Neural cell (in vitro differentiated cells): ENCODE data around the gene SYNGR4. TPM values are rescaled to one million over a fixed set of nuclear protein-coding genes. Genes with fewer than 3 reads are reported as not detected.

Experiments
- H2AFZ ChIP-seq: fragments of 200-600, 300-800 bp; sonication (generic), shearing (Covaris generic); 2 replicates; pipeline ENCODE4 v1.6.0; 2014; ENCODE audit warnings: low read depth, mild to moderate bottlenecking, antibody characterized with exemption, low read length, moderate library complexity
- H3F3A ChIP-seq: fragments of 200-600 bp; shearing (Covaris generic); 2 replicates; pipeline ENCODE4 v1.6.1; 2016; ENCODE audit warnings: mild to moderate bottlenecking, moderate library complexity, mixed read lengths, antibody characterized with exemption, low read length; ENCODE audit not compliant: insufficient read depth, poor library complexity, severe bottlenecking
- H3K27ac ChIP-seq: fragments of 200-600, 300-800 bp; sonication (generic), shearing (Covaris generic); 2 replicates; pipeline ENCODE4 v1.5.1; 2014; ENCODE audit warnings: mild to moderate bottlenecking, low read length, moderate library complexity
- H3K27me3 ChIP-seq: fragments of 300-800, 200-600 bp; sonication (generic), shearing (Covaris generic); 2 replicates; pipeline ENCODE4 v1.6.0; 2014; ENCODE audit warnings: mild to moderate bottlenecking, low read depth, low read length, moderate library complexity; ENCODE audit not compliant: insufficient read depth
- H3K36me3 ChIP-seq: fragments of 300-800, 200-600 bp; sonication (generic), shearing (Covaris generic); 2 replicates; pipeline ENCODE4 v1.5.1; 2014; ENCODE audit warnings: mild to moderate bottlenecking, antibody characterized with exemption, low read length, moderate library complexity; ENCODE audit not compliant: insufficient read depth
- H3K4me2 ChIP-seq: fragments of 300-800, 200-600 bp; sonication (generic), shearing (Covaris generic); 2 replicates; pipeline ENCODE4 v1.6.0; 2014; ENCODE audit warnings: mild to moderate bottlenecking, low read length
- H3K4me3 ChIP-seq: fragments of 300-800, 200-600 bp; sonication (generic), shearing (Covaris generic); 2 replicates; pipeline ENCODE4 v1.5.1; 2014; ENCODE audit warnings: mild to moderate bottlenecking, low read length, moderate library complexity
- H3K79me2 ChIP-seq: fragments of 200-600 bp; shearing (Covaris generic); replicated peaks from 2 replicates; pipeline ENCODE4 v1.6.0; 2014; ENCODE audit warnings: mild to moderate bottlenecking, low read length, moderate library complexity; ENCODE audit not compliant: insufficient read depth
- H3K9ac ChIP-seq: fragments of 300-800, 200-600 bp; sonication (generic), shearing (Covaris generic); 2 replicates; pipeline ENCODE4 v1.6.1; 2016; ENCODE audit warnings: mild to moderate bottlenecking, low read length, mixed read lengths
- H3K9me2 ChIP-seq: fragments of 200-600 bp; shearing (Covaris generic); 2 replicates; pipeline ENCODE4 v1.6.1; 2016; ENCODE audit warnings: mild to moderate bottlenecking, low read length, mixed read lengths; ENCODE audit not compliant: insufficient read depth
- H3K9me3 ChIP-seq: fragments of 200-600, 300-800 bp; sonication (generic), shearing (Covaris generic); 2 replicates; pipeline ENCODE4 v1.6.1; 2016; ENCODE audit warnings: mild to moderate bottlenecking, mixed run types, low read length, moderate library complexity, mixed read lengths
- H4K20me1 ChIP-seq: fragments of 200-600 bp; shearing (Covaris generic); 2 replicates; pipeline ENCODE4 v1.6.1; 2016; ENCODE audit warnings: mild to moderate bottlenecking, mixed run types; ENCODE audit not compliant: insufficient read depth
- EP300 ChIP-seq: fragments of 450-650 bp; conservative IDR thresholded peaks from 2 replicates; pipeline ENCODE4 v1.6.1; 2014; ENCODE audit warnings: antibody characterized with exemption, mild to moderate bottlenecking, moderate library complexity; ENCODE audit not compliant: poor library complexity, severe bottlenecking
- MXI1 ChIP-seq: fragments of 450-650 bp; conservative IDR thresholded peaks from 2 replicates; pipeline ENCODE4 v1.6.1; 2014; ENCODE audit warnings: antibody characterized with exemption, mild to moderate bottlenecking; ENCODE audit not compliant: poor library complexity, severe bottlenecking
- POLR2AphosphoS5 ChIP-seq: IDR thresholded peaks from 2 replicates; pipeline ENCODE4 v1.6.1; 2012
- RAD21 ChIP-seq: fragments of 450-650 bp; conservative IDR thresholded peaks from 2 replicates; pipeline ENCODE4 v1.6.1; 2014; ENCODE audit warnings: antibody characterized with exemption, mild to moderate bottlenecking, moderate library complexity
- SMC3 ChIP-seq: fragments of 450-650 bp; conservative IDR thresholded peaks from 2 replicates; pipeline ENCODE4 v1.6.1; 2014; ENCODE audit warnings: antibody characterized with exemption, mild to moderate bottlenecking, moderate library complexity; ENCODE audit not compliant: poor library complexity
- TAF1 ChIP-seq: IDR thresholded peaks from 2 replicates; pipeline ENCODE4 v1.6.1; 2012; ENCODE audit warnings: low read depth
- polyA plus RNA-seq: library from polyadenylated mRNA; depleted of rRNA; stranded (reverse); fragments of >200 nt; gene quantifications from 2 replicates; pipeline ENCODE4 v1.2.3, GENCODE V29; 2014
- TF ChIP-seq, protein P1 (sequence below): fragments of 450-650 bp; IDR thresholded peaks from 2 replicates; pipeline ENCODE4 v1.5.1; 2014; ENCODE audit warnings: antibody characterized with exemption, mild to moderate bottlenecking, moderate library complexity; ENCODE audit not compliant: poor library complexity, severe bottlenecking
- TF ChIP-seq, protein P2 (sequence below): IDR thresholded peaks from 2 replicates; pipeline ENCODE4 v1.6.1; 2012; ENCODE audit warnings: borderline replicate concordance

Gene SYNGR4
- polyA plus RNA-seq, 1 donor from 2014 or later, result not detected

GRCh38 chr19:48421548-48421947 lies 57.4 kb downstream of the SYNGR4 start:
- no peaks in the 10 kb centered on the region for H3K27me3 ChIP-seq
- H4K20me1 ChIP-seq, result no peaks in the 10 kb centered on the region
- H3K4me2 ChIP-seq, result no peak overlapping the region
- no peaks in the 10 kb centered on the region for H3K79me2 ChIP-seq
- H3K4me3 ChIP-seq, result no peak overlapping the region
- no peak overlapping the region for H3K9ac ChIP-seq
- no peaks in the 10 kb centered on the region for H3F3A ChIP-seq
- no peak for TF ChIP-seq TAF1
- no peak for TF ChIP-seq RAD21
- no peak for TF ChIP-seq MXI1
- TF ChIP-seq EP300, result no peak
- TF ChIP-seq, protein P1, sequence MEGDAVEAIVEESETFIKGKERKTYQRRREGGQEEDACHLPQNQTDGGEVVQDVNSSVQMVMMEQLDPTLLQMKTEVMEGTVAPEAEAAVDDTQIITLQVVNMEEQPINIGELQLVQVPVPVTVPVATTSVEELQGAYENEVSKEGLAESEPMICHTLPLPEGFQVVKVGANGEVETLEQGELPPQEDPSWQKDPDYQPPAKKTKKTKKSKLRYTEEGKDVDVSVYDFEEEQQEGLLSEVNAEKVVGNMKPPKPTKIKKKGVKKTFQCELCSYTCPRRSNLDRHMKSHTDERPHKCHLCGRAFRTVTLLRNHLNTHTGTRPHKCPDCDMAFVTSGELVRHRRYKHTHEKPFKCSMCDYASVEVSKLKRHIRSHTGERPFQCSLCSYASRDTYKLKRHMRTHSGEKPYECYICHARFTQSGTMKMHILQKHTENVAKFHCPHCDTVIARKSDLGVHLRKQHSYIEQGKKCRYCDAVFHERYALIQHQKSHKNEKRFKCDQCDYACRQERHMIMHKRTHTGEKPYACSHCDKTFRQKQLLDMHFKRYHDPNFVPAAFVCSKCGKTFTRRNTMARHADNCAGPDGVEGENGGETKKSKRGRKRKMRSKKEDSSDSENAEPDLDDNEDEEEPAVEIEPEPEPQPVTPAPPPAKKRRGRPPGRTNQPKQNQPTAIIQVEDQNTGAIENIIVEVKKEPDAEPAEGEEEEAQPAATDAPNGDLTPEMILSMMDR, result no peak
- no peak for TF ChIP-seq POLR2AphosphoS5
- TF ChIP-seq, protein P2, sequence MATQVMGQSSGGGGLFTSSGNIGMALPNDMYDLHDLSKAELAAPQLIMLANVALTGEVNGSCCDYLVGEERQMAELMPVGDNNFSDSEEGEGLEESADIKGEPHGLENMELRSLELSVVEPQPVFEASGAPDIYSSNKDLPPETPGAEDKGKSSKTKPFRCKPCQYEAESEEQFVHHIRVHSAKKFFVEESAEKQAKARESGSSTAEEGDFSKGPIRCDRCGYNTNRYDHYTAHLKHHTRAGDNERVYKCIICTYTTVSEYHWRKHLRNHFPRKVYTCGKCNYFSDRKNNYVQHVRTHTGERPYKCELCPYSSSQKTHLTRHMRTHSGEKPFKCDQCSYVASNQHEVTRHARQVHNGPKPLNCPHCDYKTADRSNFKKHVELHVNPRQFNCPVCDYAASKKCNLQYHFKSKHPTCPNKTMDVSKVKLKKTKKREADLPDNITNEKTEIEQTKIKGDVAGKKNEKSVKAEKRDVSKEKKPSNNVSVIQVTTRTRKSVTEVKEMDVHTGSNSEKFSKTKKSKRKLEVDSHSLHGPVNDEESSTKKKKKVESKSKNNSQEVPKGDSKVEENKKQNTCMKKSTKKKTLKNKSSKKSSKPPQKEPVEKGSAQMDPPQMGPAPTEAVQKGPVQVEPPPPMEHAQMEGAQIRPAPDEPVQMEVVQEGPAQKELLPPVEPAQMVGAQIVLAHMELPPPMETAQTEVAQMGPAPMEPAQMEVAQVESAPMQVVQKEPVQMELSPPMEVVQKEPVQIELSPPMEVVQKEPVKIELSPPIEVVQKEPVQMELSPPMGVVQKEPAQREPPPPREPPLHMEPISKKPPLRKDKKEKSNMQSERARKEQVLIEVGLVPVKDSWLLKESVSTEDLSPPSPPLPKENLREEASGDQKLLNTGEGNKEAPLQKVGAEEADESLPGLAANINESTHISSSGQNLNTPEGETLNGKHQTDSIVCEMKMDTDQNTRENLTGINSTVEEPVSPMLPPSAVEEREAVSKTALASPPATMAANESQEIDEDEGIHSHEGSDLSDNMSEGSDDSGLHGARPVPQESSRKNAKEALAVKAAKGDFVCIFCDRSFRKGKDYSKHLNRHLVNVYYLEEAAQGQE, result no peak
- no peak for TF ChIP-seq SMC3
- no peaks in the 10 kb centered on the region for H3K9me2 ChIP-seq
- H2AFZ ChIP-seq, result no peak overlapping the region
- no peak overlapping the region for H3K27ac ChIP-seq
- H3K9me3 ChIP-seq, result no peaks in the 10 kb centered on the region
- no peaks in the 10 kb centered on the region for H3K36me3 ChIP-seq

DNA sequence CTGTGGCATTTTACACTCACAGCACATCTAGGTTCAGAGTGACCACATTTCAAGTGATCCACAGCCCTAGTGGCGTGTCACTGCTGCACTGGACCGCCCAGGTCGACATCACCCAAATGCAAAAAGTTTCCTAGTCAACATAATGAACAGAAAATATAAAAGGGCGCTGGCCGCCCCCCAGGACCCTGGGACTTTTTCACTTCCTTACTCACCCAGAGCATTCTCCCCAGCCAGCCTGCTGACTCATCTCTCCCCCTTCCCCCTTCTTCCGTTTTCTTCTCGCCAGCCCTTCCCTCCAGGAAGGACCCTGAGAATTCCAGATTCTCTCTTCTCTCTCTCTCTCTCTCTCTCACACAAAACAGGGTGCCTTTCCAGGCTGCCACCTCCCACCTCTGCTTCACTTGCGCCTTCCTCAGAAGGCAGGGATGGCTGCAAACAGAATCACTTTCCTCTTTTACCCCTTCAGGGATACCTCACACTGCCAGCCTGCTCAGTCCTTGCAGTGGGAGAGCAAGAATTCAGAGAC lies 60.6 kb downstream of the SYNGR4 start:
- Histone ChIP-seq H3K27me3 (no peaks in the 10 kb centered on the region), H3K9me2 (no peaks in the 10 kb centered on the region), H3K4me2 (no peak overlapping the region), H3K9ac (no peak overlapping the region), H3F3A (no peaks in the 10 kb centered on the region), H3K36me3 (no peaks in the 10 kb centered on the region), H4K20me1 (no peaks in the 10 kb centered on the region), H3K4me3 (no peak overlapping the region), H2AFZ (no peak overlapping the region), H3K79me2 (no peaks in the 10 kb centered on the region), H3K9me3 (no peaks in the 10 kb centered on the region), H3K27ac (no peak overlapping the region)
- TF ChIP-seq, protein P1, result no peak
- no peak for TF ChIP-seq EP300
- TF ChIP-seq TAF1, result no peak
- no peak for TF ChIP-seq SMC3

Other genes starting within 250 kb of the SYNGR4 start
- gene LIG1, start 194.0 kb upstream of the SYNGR4 start, polyA plus RNA-seq, result 33.9 and 34.8 TPM in 2 replicates
- 2.6 and 4.7 TPM in 2 replicates for gene ZSWIM9, start 193.7 kb upstream of the SYNGR4 start, polyA plus RNA-seq
- gene CARD8, start 108.5 kb upstream of the SYNGR4 start, polyA plus RNA-seq, result 21.4 and 23.0 TPM in 2 replicates
- 1.6 and 4.4 TPM in 2 replicates for gene ZNF114, start 94.3 kb upstream of the SYNGR4 start, polyA plus RNA-seq
- not detected in 2 replicates for gene EMP3, start 38.8 kb upstream of the SYNGR4 start, polyA plus RNA-seq
- 4.2 and 11.7 TPM in 2 replicates for gene TMEM143, start 427 bp upstream of the SYNGR4 start, polyA plus RNA-seq
- gene KDELR1, start 27.2 kb downstream of the SYNGR4 start, polyA plus RNA-seq, result 42.3 and 46.9 TPM in 2 replicates
- gene GRIN2D, start 29.3 kb downstream of the SYNGR4 start, polyA plus RNA-seq, result 1.8 and 2.8 TPM in 2 replicates
- gene GRWD1, start 81.6 kb downstream of the SYNGR4 start, polyA plus RNA-seq, result 10.6 and 11.8 TPM in 2 replicates
- 1.1 and 1.6 TPM in 2 replicates for gene KCNJ14, start 91.2 kb downstream of the SYNGR4 start, polyA plus RNA-seq
- gene CYTH2, start 105.0 kb downstream of the SYNGR4 start, polyA plus RNA-seq, result 314 and 397 TPM in 2 replicates
- gene LMTK3, start 147.5 kb downstream of the SYNGR4 start, polyA plus RNA-seq, result 8.1 and 17.1 TPM in 2 replicates
- not detected in 2 replicates for gene SULT2B1, start 187.8 kb downstream of the SYNGR4 start, polyA plus RNA-seq
- not detected in 2 replicates for gene SPACA4, start 242.4 kb downstream of the SYNGR4 start, polyA plus RNA-seq